HUES6 (cell line): ENCODE data around the gene LUZP4.

Experiments used
- H3K27ac ChIP-seq: 2 replicates; pipeline ENCODE4 v1.7.0; 2013; ENCODE audit warnings: low read depth, mild to moderate bottlenecking, low read length, inconsistent platforms
- H3K27me3 ChIP-seq: 2 replicates; pipeline ENCODE4 v1.6.1; 2013; ENCODE audit warnings: low read length; ENCODE audit not compliant: control insufficient read depth, insufficient read depth
- H3K36me3 ChIP-seq: 2 replicates; pipeline ENCODE4 v1.6.1; 2013; ENCODE audit warnings: low read length; ENCODE audit not compliant: control insufficient read depth, insufficient read depth
- H3K4me1 ChIP-seq: 2 replicates; pipeline ENCODE4 v1.6.1; 2013; ENCODE audit warnings: low read length; ENCODE audit not compliant: control insufficient read depth, insufficient read depth
- H3K4me3 ChIP-seq: 2 replicates; pipeline ENCODE4 v1.5.1; 2013; ENCODE audit warnings: low read depth, low read length
- H3K9ac ChIP-seq: one replicate; pipeline ENCODE4 v1.6.1; 2013; ENCODE audit warnings: mild to moderate bottlenecking, low read length
- H3K9me3 ChIP-seq: 2 replicates; pipeline ENCODE4 v1.6.1; 2013; ENCODE audit warnings: low read depth, low read length; ENCODE audit not compliant: control insufficient read depth, insufficient read depth

Gene LUZP4, protein sequence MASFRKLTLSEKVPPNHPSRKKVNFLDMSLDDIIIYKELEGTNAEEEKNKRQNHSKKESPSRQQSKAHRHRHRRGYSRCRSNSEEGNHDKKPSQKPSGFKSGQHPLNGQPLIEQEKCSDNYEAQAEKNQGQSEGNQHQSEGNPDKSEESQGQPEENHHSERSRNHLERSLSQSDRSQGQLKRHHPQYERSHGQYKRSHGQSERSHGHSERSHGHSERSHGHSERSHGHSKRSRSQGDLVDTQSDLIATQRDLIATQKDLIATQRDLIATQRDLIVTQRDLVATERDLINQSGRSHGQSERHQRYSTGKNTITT

DNA sequence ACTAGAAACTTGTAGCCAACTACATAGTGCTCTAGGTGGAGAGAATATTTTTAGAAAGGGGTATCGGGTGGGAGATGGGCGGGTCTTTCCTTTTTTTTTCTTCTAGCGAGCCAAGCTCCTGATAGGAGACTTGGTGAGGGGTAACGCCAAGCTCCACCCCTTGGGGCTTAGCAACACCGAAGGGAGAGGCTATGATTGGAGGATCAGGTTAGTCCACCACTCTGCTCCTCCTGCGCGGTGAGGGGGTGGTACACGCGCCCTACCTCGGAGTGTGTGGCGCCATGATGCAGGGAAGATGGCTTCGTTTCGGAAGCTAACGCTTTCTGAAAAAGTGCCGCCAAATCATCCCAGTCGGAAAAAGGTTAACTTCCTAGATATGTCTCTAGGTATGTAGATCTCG lies at the start of gene LUZP4:
Gene LUZP4 (plus strand): TSS at position 251 of the 400 bp plus-strand sequence. CDS start 45 bp downstream, at position 296.
- no peak within 1 kb of the TSS for H3K27ac ChIP-seq
- peaks cover 7% of the 10 kb centered on the region; the same call in 1 of the 2 replicates for H3K27me3 ChIP-seq
- H3K4me3 ChIP-seq = no peak within 1 kb of the TSS
- H3K9ac ChIP-seq = no peak within 1 kb of the TSS
- no peaks in the 10 kb centered on the region for H3K4me1 ChIP-seq
- H3K36me3 ChIP-seq = no peaks in the 10 kb centered on the region
- no peaks in the 10 kb centered on the region for H3K9me3 ChIP-seq

DNA sequence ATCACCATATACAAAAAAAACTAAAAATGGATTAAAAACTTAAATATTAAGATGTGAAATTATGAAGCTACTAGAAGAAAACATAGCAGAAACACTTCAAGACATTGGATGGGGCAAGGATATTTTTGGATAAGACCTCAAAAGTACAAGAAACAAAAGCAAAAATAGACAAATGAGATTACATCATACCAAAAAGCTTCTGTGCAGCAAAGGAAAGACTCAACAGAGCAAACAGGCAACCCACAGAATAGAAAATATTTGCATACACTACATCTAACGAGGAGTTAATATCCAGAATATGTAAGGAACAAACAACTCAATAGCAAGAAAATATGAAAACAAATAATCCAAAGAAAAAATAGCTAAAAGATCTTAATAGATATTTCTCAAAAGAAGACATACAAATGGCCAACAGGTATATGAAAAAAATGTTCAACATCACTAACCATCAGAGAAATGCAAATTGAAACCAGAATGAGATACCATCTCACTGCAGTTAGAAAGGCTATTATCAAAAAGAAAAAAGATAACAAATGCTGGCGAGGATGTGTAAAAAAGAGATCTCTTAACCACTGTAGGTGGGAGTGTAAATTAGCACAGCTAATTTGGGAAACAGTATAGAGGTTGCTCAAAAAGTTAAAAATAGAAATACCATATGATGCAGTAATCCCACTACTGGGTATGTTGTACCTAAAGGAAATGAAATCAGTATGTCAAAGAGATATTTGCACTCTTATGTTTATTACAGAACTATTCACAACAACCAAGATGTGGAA lies 37.9 kb upstream of the LUZP4 start:
- H3K4me3 ChIP-seq = no peak overlapping the region
- no peak overlapping the region for H3K27ac ChIP-seq
- no peaks in the 10 kb centered on the region for H3K9me3 ChIP-seq
- H3K36me3 ChIP-seq = no peaks in the 10 kb centered on the region
- no peak overlapping the region for H3K9ac ChIP-seq
- H3K27me3 ChIP-seq = peaks cover 9% of the 10 kb centered on the region; the same call in 1 of the 2 replicates
- no peaks in the 10 kb centered on the region for H3K4me1 ChIP-seq

- no peak overlapping the region for H3K9ac ChIP-seq
- H3K27ac ChIP-seq = no peak overlapping the region
- H3K27me3 ChIP-seq = peaks cover 19% of the 10 kb centered on the region; the same call in 1 of the 2 replicates
- no peaks in the 10 kb centered on the region for H3K36me3 ChIP-seq
- H3K4me3 ChIP-seq = no peak overlapping the region
- H3K9me3 ChIP-seq = no peaks in the 10 kb centered on the region
- H3K4me1 ChIP-seq = no peaks in the 10 kb centered on the region
Observed at GRCh38 chrX:115255003-115255402, 34.5 kb upstream of the LUZP4 start.

DNA sequence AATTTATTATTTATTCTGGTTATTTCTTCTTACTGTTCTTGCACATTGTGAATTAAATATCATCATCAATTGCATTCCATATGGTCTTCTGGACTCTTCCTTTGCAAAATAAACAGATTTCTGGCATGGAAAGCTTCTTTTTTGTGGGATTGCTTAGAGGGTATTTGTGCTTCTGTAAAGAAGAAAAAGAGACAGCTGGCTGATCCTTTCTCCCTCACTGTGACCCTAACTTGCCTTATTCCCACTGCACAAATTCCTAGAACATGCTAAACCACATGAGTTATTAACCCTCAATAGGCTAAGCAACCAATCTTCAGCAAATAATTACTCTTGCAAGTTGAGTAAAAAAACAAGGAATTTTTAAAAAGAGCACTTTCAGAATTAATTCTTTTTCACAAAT lies 31.8 kb upstream of the LUZP4 start:
- Histone ChIP-seq H3K4me3 (no peak overlapping the region), H3K9me3 (no peaks in the 10 kb centered on the region), H3K4me1 (no peaks in the 10 kb centered on the region), H3K27me3 (peaks cover 30% of the 10 kb centered on the region; the same call in 1 of the 2 replicates), H3K36me3 (no peaks in the 10 kb centered on the region), H3K27ac (no peak overlapping the region), H3K9ac (no peak overlapping the region)

DNA sequence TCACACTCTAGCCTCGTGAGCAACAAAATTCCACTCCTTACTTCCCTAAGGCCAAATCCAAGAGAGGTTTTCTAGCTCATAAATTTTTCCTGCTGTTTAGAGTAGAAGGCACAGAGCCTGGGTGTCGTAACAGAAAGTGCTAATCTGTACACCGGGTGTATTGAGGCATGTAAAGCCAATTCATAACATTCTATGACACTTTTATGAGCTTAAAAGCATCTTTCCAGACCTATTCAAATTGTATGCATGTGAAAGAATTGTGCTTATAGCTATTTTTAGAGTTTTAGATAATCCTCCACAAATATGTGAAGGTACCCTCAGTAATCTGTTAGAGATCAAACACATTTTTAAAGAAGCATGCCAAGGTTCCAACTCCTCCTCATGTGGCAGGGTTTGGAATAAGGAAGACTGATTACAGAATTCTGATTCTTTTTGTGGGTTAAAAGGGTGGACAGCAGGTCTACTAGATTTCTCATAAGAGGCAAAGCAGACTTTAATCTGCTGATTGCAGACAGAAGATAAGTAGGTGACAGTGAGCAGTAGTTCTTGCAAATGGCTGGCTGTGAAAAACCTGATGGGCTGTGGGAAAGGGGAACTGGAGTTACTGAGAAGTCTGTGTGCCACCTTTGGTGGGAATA lies 30.2 kb upstream of the LUZP4 start:
- Histone ChIP-seq H3K27me3 (peaks cover 30% of the 10 kb centered on the region; the same call in 1 of the 2 replicates), H3K9ac (no peak overlapping the region), H3K4me3 (no peak overlapping the region), H3K9me3 (no peaks in the 10 kb centered on the region), H3K27ac (no peak overlapping the region), H3K36me3 (no peaks in the 10 kb centered on the region), H3K4me1 (no peaks in the 10 kb centered on the region)

DNA sequence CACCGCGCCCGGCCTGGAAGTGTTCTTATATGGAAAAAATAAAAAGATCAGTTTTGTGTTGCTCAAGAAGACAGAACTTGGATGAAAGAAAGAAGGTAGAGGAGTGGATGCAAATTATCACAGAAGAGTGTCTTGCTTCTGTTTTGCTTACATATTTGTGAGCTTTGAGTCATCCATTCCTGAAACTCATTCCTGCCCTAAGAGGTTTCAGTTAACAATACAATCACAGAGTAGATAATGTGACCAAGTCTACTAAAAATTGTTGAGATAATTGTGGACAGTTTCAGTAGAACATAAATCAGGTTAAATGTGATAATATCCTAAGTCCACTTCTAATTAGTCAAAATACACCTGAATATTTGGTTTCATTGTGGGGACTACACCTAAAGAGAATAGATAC lies 29.2 kb upstream of the LUZP4 start:
- H3K4me1 ChIP-seq = no peaks in the 10 kb centered on the region
- no peak overlapping the region for H3K4me3 ChIP-seq
- peaks cover 27% of the 10 kb centered on the region; the same call in 1 of the 2 replicates for H3K27me3 ChIP-seq
- no peaks in the 10 kb centered on the region for H3K9me3 ChIP-seq
- H3K9ac ChIP-seq = no peak overlapping the region
- no peak overlapping the region for H3K27ac ChIP-seq
- no peaks in the 10 kb centered on the region for H3K36me3 ChIP-seq

GRCh38 chrX:115261148-115261547 lies 28.4 kb upstream of the LUZP4 start:
- no peak overlapping the region for H3K4me3 ChIP-seq
- no peak overlapping the region for H3K9ac ChIP-seq
- peaks cover 27% of the 10 kb centered on the region; the same call in 1 of the 2 replicates for H3K27me3 ChIP-seq
- H3K36me3 ChIP-seq = no peaks in the 10 kb centered on the region
- no peaks in the 10 kb centered on the region for H3K9me3 ChIP-seq
- H3K27ac ChIP-seq = no peak overlapping the region
- H3K4me1 ChIP-seq = no peaks in the 10 kb centered on the region

- peaks cover 11% of the 10 kb centered on the region; the same call in 1 of the 2 replicates for H3K27me3 ChIP-seq
- no peak overlapping the region for H3K9ac ChIP-seq
- no peak overlapping the region for H3K4me3 ChIP-seq
- H3K27ac ChIP-seq = no peak overlapping the region
- no peaks in the 10 kb centered on the region for H3K36me3 ChIP-seq
- no peaks in the 10 kb centered on the region for H3K9me3 ChIP-seq
- no peaks in the 10 kb centered on the region for H3K4me1 ChIP-seq
Observed at GRCh38 chrX:115264009-115264408, 25.5 kb upstream of the LUZP4 start.

- Histone ChIP-seq H3K27me3 (peaks cover 9% of the 10 kb centered on the region; the same call in 1 of the 2 replicates), H3K9me3 (no peaks in the 10 kb centered on the region), H3K36me3 (no peaks in the 10 kb centered on the region), H3K4me3 (no peak overlapping the region), H3K27ac (no peak overlapping the region), H3K9ac (no peak overlapping the region), H3K4me1 (no peaks in the 10 kb centered on the region)
Observed at GRCh38 chrX:115266300-115266699, 23.2 kb upstream of the LUZP4 start.

DNA sequence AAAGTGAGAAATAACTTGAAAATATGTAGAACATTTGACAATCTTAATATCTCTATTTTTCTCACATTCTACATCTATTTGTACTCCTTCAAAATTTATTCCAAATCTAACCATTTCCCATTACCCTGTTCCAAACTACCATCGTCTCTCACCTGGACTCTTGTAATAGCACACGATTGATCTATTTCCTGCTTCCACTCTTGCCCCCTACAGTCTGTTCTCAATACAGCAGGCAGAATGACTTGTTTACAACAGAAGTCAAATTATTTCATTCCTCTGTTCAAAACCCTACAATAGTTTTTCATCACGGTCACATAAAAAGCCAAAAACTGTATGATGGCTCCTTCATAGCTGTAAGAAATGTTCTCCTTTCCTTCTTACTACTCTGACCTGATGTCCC lies 21.1 kb upstream of the LUZP4 start:
- H3K9me3 ChIP-seq = no peaks in the 10 kb centered on the region
- H3K36me3 ChIP-seq = no peaks in the 10 kb centered on the region
- H3K4me1 ChIP-seq = no peaks in the 10 kb centered on the region
- no peak overlapping the region for H3K9ac ChIP-seq
- H3K4me3 ChIP-seq = no peak overlapping the region
- H3K27me3 ChIP-seq = peaks cover 3% of the 10 kb centered on the region; the same call in 1 of the 2 replicates
- no peak overlapping the region for H3K27ac ChIP-seq
